Measurements from ENCODE around the gene SCFD2. TPM values are rescaled to one million over a fixed set of nuclear protein-coding genes. Genes with fewer than 3 reads are reported as not detected.
"Not testable (repeated sequence)": the region's sequence is repeated elsewhere in the genome, so short reads cannot be mapped to it uniquely, and the experiment has no call there.

Gene SCFD2
- total RNA-seq, 1 experiment from 2014 or later, result 19.2 TPM

DNA sequence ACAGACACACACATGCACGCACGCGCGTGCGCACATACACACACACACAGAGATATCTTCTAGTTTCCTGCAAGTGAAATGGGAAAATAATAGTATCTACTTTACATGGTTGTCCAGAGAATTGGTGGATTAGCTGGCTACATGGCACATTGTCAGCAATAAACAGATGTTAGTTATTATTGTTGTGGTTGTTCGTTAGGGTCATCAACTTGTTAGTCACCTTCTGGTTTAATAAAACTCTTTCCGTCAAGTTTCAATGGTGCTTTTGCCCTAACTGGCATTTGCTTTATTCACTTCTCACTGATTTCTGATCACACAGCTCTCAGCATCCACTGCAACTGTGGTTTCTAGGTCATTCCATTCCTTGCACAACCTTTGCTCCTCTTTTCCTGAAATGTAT is 529.2 kb downstream of the SCFD2 start:
- no peaks in the 10 kb centered on the region for H3K27me3 Mint-ChIP-seq (ENCODE audit: insufficient read depth, unreplicated experiment)
- peak overlapping the region; percentile 92 for H3K27ac Mint-ChIP-seq (ENCODE audit: low read depth, unreplicated experiment)
- no peaks in the 10 kb centered on the region for H3K36me3 Mint-ChIP-seq (ENCODE audit: insufficient read depth, unreplicated experiment)
- DNase-seq (ENCODE audit: unreplicated experiment), result no peak
- POLR2A ChIA-PET, result interaction anchor here (0.9 to 8.2 kb wide), 5 partner anchors 9 to 124 kb away, joined by 3 to 124 read pairs (median 27); no protein-coding TSS in a partner anchor
- BruUV-seq (replicated peaks), result no TSS peak
- TF ChIP-seq, protein P1, sequence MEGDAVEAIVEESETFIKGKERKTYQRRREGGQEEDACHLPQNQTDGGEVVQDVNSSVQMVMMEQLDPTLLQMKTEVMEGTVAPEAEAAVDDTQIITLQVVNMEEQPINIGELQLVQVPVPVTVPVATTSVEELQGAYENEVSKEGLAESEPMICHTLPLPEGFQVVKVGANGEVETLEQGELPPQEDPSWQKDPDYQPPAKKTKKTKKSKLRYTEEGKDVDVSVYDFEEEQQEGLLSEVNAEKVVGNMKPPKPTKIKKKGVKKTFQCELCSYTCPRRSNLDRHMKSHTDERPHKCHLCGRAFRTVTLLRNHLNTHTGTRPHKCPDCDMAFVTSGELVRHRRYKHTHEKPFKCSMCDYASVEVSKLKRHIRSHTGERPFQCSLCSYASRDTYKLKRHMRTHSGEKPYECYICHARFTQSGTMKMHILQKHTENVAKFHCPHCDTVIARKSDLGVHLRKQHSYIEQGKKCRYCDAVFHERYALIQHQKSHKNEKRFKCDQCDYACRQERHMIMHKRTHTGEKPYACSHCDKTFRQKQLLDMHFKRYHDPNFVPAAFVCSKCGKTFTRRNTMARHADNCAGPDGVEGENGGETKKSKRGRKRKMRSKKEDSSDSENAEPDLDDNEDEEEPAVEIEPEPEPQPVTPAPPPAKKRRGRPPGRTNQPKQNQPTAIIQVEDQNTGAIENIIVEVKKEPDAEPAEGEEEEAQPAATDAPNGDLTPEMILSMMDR (IDR thresholded peaks at IDR 0.05; ENCODE audit: unreplicated experiment), result no peak
- intact Hi-C loops (cut with micrococcal nuclease), result loop anchor here (5.0 to 10.0 kb wide), 2 partner anchors 124 to 182 kb away; partner anchors contain the start of gene USP46
- H3K4me3 Mint-ChIP-seq (ENCODE audit: unreplicated experiment), result peak overlapping the region; percentile 60
- H3K4me1 Mint-ChIP-seq (ENCODE audit: insufficient read depth, unreplicated experiment), result peaks cover 47% of the 10 kb centered on the region
- no peaks in the 10 kb centered on the region for H3K9me3 Mint-ChIP-seq (ENCODE audit: unreplicated experiment)
- CTCF ChIA-PET, result interaction anchor here (0.5 to 1.4 kb wide), 4 partner anchors 13 to 124 kb away, joined by 3 to 6 read pairs (median 4); no protein-coding TSS in a partner anchor

DNA sequence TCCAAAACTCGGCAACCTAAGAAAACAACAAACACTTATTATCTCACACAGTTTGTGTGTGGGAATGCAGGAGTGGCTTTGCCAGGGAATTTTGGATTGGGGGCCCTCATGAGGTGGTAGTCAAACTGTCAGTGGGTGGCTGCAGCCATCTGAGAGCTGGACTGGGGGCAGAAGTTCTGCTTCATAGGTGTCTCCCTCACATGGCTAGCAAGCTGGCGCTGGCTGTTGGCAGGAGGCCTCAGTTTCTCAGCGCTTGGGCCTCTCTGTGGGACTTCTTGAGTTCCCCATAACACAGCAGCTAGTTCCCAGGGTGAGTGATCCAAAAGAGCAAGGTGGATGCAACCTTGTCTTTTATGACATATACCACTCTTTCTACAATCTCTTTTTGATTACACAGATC is 529.7 kb downstream of the SCFD2 start:
- no peak for DNase-seq (ENCODE audit: unreplicated experiment)
- POLR2A ChIA-PET, result interaction anchor here (1.1 to 8.2 kb wide), 4 partner anchors 12 to 124 kb away, joined by 3 to 124 read pairs (median 34); no protein-coding TSS in a partner anchor
- H3K27ac Mint-ChIP-seq (ENCODE audit: low read depth, unreplicated experiment), result peak overlapping the region; percentile 92
- CTCF ChIA-PET, result interaction anchor here (0.5 kb wide), 1 partner anchor 79 kb away, joined by 6 read pairs; no protein-coding TSS in a partner anchor
- intact Hi-C loops (cut with micrococcal nuclease), result loop anchor here (5.0 to 10.0 kb wide), 2 partner anchors 124 to 181 kb away; partner anchors contain the start of gene USP46
- no TSS peak for BruUV-seq (replicated peaks)
- no peaks in the 10 kb centered on the region for H3K9me3 Mint-ChIP-seq (ENCODE audit: unreplicated experiment)
- H3K4me3 Mint-ChIP-seq (ENCODE audit: unreplicated experiment), result no peak overlapping the region
- peaks cover 47% of the 10 kb centered on the region for H3K4me1 Mint-ChIP-seq (ENCODE audit: insufficient read depth, unreplicated experiment)
- H3K27me3 Mint-ChIP-seq (ENCODE audit: insufficient read depth, unreplicated experiment), result no peaks in the 10 kb centered on the region
- no peaks in the 10 kb centered on the region for H3K36me3 Mint-ChIP-seq (ENCODE audit: insufficient read depth, unreplicated experiment)
- TF ChIP-seq, protein P1 (IDR thresholded peaks at IDR 0.05; ENCODE audit: unreplicated experiment), result no peak

DNA sequence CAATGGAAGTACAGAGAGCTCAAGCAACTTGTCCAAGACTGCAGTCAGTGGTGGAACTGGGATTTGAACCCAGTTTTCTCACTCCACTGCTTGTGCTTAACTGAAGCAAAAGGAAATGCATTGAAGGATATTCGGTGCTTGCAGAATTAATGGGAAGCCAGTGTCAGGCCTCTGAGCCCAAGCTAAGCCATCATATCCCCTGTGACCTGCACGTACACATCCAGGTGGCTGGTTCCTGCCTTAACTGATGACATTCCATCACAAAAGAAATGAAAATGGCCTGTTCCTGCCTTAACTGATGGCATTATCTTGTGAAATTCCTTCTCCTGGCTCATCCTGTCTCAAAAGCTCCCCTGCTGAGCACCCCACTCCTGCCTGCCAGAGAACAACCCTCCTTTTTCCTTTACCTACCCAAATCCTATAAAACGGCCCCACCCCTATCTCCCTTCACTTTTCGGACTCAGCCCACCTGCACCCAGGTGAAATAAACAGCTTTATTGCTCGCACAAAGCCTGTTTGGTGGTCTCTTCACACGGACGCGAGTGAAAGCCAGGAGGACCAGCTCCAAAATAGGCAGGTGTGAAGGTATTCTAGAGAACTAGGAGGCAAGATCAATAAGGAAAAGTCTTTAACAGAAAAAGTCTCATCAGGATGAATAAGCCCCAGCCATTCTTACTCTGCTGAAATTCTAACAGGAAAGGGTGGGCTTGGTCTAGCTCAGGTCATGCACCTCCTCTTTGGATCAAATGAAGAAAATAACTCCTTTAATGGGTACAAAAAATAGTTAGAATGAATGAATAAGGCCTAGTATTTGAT is 531.0 kb downstream of the SCFD2 start:
- intact Hi-C loops (cut with micrococcal nuclease), result loop anchor here (5.0 to 10.0 kb wide), 2 partner anchors 123 to 180 kb away; partner anchors contain the start of gene USP46
- Mint-ChIP-seq H3K4me1 (ENCODE audit: insufficient read depth, unreplicated experiment) (peaks cover 47% of the 10 kb centered on the region), H3K27ac (ENCODE audit: low read depth, unreplicated experiment) (peak overlapping the region; percentile 18)
- H3K36me3 Mint-ChIP-seq (ENCODE audit: insufficient read depth, unreplicated experiment); DNase-seq (ENCODE audit: unreplicated experiment); BruUV-seq (replicated peaks); H3K27me3 Mint-ChIP-seq (ENCODE audit: insufficient read depth, unreplicated experiment); H3K9me3 Mint-ChIP-seq (ENCODE audit: unreplicated experiment); H3K4me3 Mint-ChIP-seq (ENCODE audit: unreplicated experiment): not testable (repeated sequence)
- POLR2A ChIA-PET, result interaction anchor here (1.0 to 8.2 kb wide), 11 partner anchors 11 to 122 kb away, joined by 3 to 124 read pairs (median 4); partner anchors contain the start of gene RASL11B
- CTCF ChIA-PET, result interaction anchor here (1.0 to 1.7 kb wide), 3 partner anchors 13 to 289 kb away, joined by 4 to 5 read pairs (median 5); no protein-coding TSS in a partner anchor

DNA sequence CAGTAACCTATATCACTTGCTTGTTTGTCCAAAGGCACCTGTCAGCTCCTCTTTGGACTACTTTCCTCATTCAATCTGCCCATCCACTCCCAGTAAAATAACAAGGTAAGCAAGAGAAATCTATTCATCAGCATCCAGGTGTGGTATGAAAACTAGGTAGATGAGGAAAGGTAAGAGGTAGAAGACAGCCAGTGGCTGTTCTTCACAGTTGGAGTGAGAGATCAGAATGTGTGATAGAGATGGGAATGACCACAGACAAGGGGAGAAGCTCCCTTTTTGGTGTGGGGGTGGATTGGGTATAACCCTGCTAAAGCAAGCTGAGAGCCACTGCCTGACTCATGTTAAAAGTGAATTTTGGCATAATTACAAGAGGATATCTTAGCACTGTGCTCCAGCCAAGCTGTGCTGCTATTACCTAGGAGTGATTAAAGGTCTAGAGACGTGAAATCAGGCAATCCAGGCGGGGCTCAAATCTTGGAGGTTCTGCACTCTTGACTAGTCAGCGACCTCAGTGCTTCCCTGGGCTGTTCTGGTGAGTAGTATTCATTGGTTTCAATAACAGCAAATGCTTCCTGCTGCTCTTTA is 531.8 kb downstream of the SCFD2 start:
- peak; percentile 76 for DNase-seq (ENCODE audit: unreplicated experiment)
- H3K9me3 Mint-ChIP-seq (ENCODE audit: unreplicated experiment), result no peaks in the 10 kb centered on the region
- H3K4me3 Mint-ChIP-seq (ENCODE audit: unreplicated experiment), result no peak overlapping the region
- no peak overlapping the region for H3K27ac Mint-ChIP-seq (ENCODE audit: low read depth, unreplicated experiment)
- no peaks in the 10 kb centered on the region for H3K36me3 Mint-ChIP-seq (ENCODE audit: insufficient read depth, unreplicated experiment)
- H3K27me3 Mint-ChIP-seq (ENCODE audit: insufficient read depth, unreplicated experiment), result no peaks in the 10 kb centered on the region
- no TSS peak for BruUV-seq (replicated peaks)
- intact Hi-C loops (cut with micrococcal nuclease), result loop anchor here (10.0 kb wide), 1 partner anchor 179 kb away; the partner anchor contains the start of gene USP46
- CTCF ChIA-PET, result interaction anchor here (1.1 to 1.7 kb wide), 2 partner anchors 120 to 289 kb away, joined by 4 to 5 read pairs; no protein-coding TSS in a partner anchor
- POLR2A ChIA-PET, result interaction anchor here (0.7 to 8.2 kb wide), 11 partner anchors 10 to 172 kb away, joined by 3 to 124 read pairs (median 4); partner anchors contain the start of gene RASL11B
- peaks cover 46% of the 10 kb centered on the region for H3K4me1 Mint-ChIP-seq (ENCODE audit: insufficient read depth, unreplicated experiment)
- TF ChIP-seq, protein P1 (IDR thresholded peaks at IDR 0.05; ENCODE audit: unreplicated experiment), result no peak
